ENCODE results near the gene TAS2R9. TPM values are rescaled to one million over a fixed set of nuclear protein-coding genes. Genes with fewer than 3 reads are reported as not detected.
"Not testable (repeated sequence)": the region's sequence is repeated elsewhere in the genome, so short reads cannot be mapped to it uniquely, and the experiment has no call there.

Gene TAS2R9
- total RNA-seq = not detected

- CTCF ChIA-PET = no interaction called here
- POLR2A ChIA-PET = no interaction called here
These were observed at the start of gene TAS2R9 for GRCh38 chr12:10810068-10810467. TAS2R9 (minus strand) TSS chr12:10810168; CDS start chr12:10810075, 93 bp downstream.

- POLR2A ChIA-PET = no interaction called here
- CTCF ChIA-PET = interaction anchor here (0.7 kb wide), 1 partner anchor 631 kb away, joined by 3 read pairs; no protein-coding TSS in a partner anchor
These were observed 45.8 kb upstream of the TAS2R9 start for GRCh38 chr12:10855807-10856206.

GRCh38 chr12:10853776-10854175, 43.8 kb upstream of the TAS2R9 start:
- ChIA-PET CTCF (no interaction called here), POLR2A (no interaction called here)

GRCh38 chr12:10851243-10851858, 41.4 kb upstream of the TAS2R9 start:
- ChIA-PET POLR2A (interaction anchor here (0.6 kb wide), 1 partner anchor 270 kb away, joined by 3 read pairs; no protein-coding TSS in a partner anchor), CTCF (no interaction called here)

- POLR2A ChIA-PET = no interaction called here
- CTCF ChIA-PET = no interaction called here
These were observed 39.5 kb upstream of the TAS2R9 start, which contains the start of gene PRR4 for GRCh38 chr12:10849425-10849878. PRR4 (minus strand) TSS chr12:10849475; CDS start chr12:10849437, 38 bp downstream.

GRCh38 chr12:10847744-10848143, 37.8 kb upstream of the TAS2R9 start:
- ChIA-PET POLR2A (no interaction called here), CTCF (no interaction called here)

GRCh38 chr12:10842862-10843261, 32.9 kb upstream of the TAS2R9 start:
- POLR2A ChIA-PET = no interaction called here

GRCh38 chr12:10838461-10838860, 28.5 kb upstream of the TAS2R9 start:
- POLR2A ChIA-PET = no interaction called here
- CTCF ChIA-PET = no interaction called here

More at GRCh38 chr12:10842862-10843261, 32.9 kb upstream of the TAS2R9 start:
- CTCF ChIA-PET = no interaction called here

GRCh38 chr12:10829994-10830393, 20.0 kb upstream of the TAS2R9 start:
- ChIA-PET CTCF (no interaction called here), POLR2A (no interaction called here)

GRCh38 chr12:10826258-10826657, 16.3 kb upstream of the TAS2R9 start, which contains the start of gene TAS2R10:
TAS2R10 (minus strand) TSS chr12:10826358; CDS start chr12:10826269, 89 bp downstream.
- CTCF ChIA-PET = no interaction called here
- POLR2A ChIA-PET = no interaction called here

- CTCF ChIA-PET = no interaction called here
- POLR2A ChIA-PET = no interaction called here
These were observed 15.0 kb upstream of the TAS2R9 start for GRCh38 chr12:10824957-10825356.

GRCh38 chr12:10811883-10812536, 2.0 kb upstream of the TAS2R9 start:
- POLR2A ChIA-PET = no interaction called here
- CTCF ChIA-PET = no interaction called here

- ChIA-PET CTCF (no interaction called here), POLR2A (no interaction called here)
These were observed 2.8 kb downstream of the TAS2R9 start, which contains the start of gene TAS2R8 for GRCh38 chr12:10807186-10807585. TAS2R8 (minus strand) TSS chr12:10807286; CDS start chr12:10806980, 306 bp downstream.

GRCh38 chr12:10802587-10802986, 7.4 kb downstream of the TAS2R9 start, which contains the start of gene TAS2R7:
TAS2R7 (minus strand) TSS chr12:10802627; CDS start chr12:10802570, 57 bp downstream.
- ChIA-PET CTCF (no interaction called here), POLR2A (no interaction called here)

- CTCF ChIA-PET = no interaction called here
- POLR2A ChIA-PET = no interaction called here
These were observed 8.2 kb downstream of the TAS2R9 start for GRCh38 chr12:10801741-10802140.

GRCh38 chr12:10794222-10794621, 15.7 kb downstream of the TAS2R9 start:
- ChIA-PET POLR2A (no interaction called here), CTCF (no interaction called here)

GRCh38 chr12:10791769-10792168, 18.2 kb downstream of the TAS2R9 start:
- CTCF ChIA-PET, POLR2A ChIA-PET: not testable (repeated sequence)

- ChIA-PET POLR2A (no interaction called here), CTCF (interaction anchor here (0.5 kb wide), 1 partner anchor 454 kb away, joined by 5 read pairs; no protein-coding TSS in a partner anchor)
These were observed 26.7 kb downstream of the TAS2R9 start for GRCh38 chr12:10783252-10783651.

GRCh38 chr12:10779103-10779502, 30.9 kb downstream of the TAS2R9 start:
- POLR2A ChIA-PET = no interaction called here
- CTCF ChIA-PET = no interaction called here

GRCh38 chr12:10771132-10771733, 38.7 kb downstream of the TAS2R9 start:
- CTCF ChIA-PET = interaction anchor here (0.6 to 1.7 kb wide), 3 partner anchors 429 to 715 kb away, joined by 4 to 8 read pairs (median 4); no protein-coding TSS in a partner anchor
- POLR2A ChIA-PET = interaction anchor here (0.6 kb wide), 1 partner anchor 1954 kb away, joined by 7 read pairs; no protein-coding TSS in a partner anchor

GRCh38 chr12:10759657-10760056, 50.3 kb downstream of the TAS2R9 start:
- ChIA-PET CTCF (interaction anchor here (1.2 kb wide), 1 partner anchor 10 kb away, joined by 6 read pairs; no protein-coding TSS in a partner anchor), POLR2A (no interaction called here)

All from activated CD8-positive, alpha-beta memory T cell treated with anti-CD3 and anti-CD28 coated beads for 36 hours (primary cell).